Upper lobe of left lung (tissue), 4 donors: Measurements from ENCODE around the gene HOXA10.

Source experiments
- CTCF ChIP-seq, 6 experiments: fragments of 450-650 bp in 4 of 6; fragments of 200-600 bp in 2 of 6; sonication (generic) in 2 of 6; IDR thresholded peaks; one replicate each; pipeline ENCODE4 v1.5.1; 2016 to 2019; ENCODE audit warnings: antibody characterized with exemption in 6 of 6
- EP300 ChIP-seq, 4 donors: sonication (generic); formaldehyde crosslinking; IDR thresholded peaks; one replicate each; pipeline ENCODE4 v1.5.1; 2017; ENCODE audit warnings: antibody characterized with exemption in 4 of 4, control low read depth in 2 of 4
- POLR2A ChIP-seq, 4 donors: fragments of 450-650 bp; IDR thresholded peaks; one replicate each; pipeline ENCODE4 v1.5.1; 2016 to 2017; ENCODE audit warnings: antibody characterized with exemption in 4 of 4, mild to moderate bottlenecking in 2 of 4
- POLR2AphosphoS5 ChIP-seq, 2 donors: sonication (generic); formaldehyde crosslinking; IDR thresholded peaks; one replicate each; pipeline ENCODE4 v1.5.1; 2017; ENCODE audit warnings: antibody characterized with exemption in 2 of 2

- TF ChIP-seq POLR2A (IDR thresholded peaks at IDR 0.05) (no peak), CTCF (IDR thresholded peaks at IDR 0.05) (no peak), EP300 (IDR thresholded peaks at IDR 0.05) (no peak), POLR2AphosphoS5 (IDR thresholded peaks at IDR 0.05) (no peak)
Observed at GRCh38 chr7:27172315-27172774, 1.8 kb downstream of the HOXA10 start.
